GM19023 (cell line): ENCODE results near the gene GTPBP4.

Source experiments
- ATAC-seq: cut with Tn5 transposase; IDR thresholded peaks from one replicate; pipeline ENCODE4 v1.9.1; 2021; ENCODE audit warnings: mild to moderate bottlenecking, moderate library complexity; ENCODE audit not compliant: unreplicated experiment

GTPBP4 gene

DNA sequence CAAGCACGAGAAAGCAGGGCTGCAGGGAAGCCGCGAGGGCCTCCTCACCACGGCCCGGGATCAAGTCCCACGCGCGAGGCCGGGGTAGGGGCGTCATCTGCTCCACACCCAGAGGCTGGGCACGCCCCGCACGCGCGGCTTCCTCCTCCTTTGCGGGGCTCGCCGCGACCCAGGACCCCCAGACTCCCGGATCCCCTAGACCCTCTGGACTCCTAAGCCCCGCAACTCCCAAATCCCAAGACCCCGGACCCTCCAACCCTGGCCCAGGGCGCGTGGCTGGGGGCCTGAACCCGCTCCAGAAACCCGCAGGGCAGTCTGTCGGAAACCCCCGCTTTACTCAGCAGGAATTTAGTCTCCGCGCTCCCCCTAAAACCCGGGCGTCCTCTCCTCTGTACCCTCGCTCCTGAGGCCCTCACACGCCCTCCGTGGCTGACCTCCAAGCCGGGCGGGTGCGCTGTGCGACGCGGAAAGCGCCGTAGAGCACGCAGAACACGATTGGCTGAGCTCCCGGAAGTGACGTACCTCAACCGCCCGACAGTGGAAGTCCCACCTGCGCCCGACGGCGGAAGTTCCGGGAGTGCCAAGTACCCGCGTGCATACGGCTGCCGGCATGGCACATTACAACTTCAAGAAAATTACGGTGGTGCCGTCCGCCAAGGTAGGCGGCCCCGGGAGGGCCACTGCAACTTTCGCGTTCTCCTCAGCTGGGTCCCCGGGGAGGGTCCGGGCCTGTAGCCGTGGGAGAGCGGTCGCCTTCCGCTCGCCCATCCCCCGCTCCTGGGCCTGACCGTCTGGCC, at the start of gene GTPBP4:
TSS of gene GTPBP4 (plus strand) at position 565 of the 797 bp plus-strand sequence. CDS start at position 611, 46 bp downstream.
- peak; percentile 96 for ATAC-seq

DNA sequence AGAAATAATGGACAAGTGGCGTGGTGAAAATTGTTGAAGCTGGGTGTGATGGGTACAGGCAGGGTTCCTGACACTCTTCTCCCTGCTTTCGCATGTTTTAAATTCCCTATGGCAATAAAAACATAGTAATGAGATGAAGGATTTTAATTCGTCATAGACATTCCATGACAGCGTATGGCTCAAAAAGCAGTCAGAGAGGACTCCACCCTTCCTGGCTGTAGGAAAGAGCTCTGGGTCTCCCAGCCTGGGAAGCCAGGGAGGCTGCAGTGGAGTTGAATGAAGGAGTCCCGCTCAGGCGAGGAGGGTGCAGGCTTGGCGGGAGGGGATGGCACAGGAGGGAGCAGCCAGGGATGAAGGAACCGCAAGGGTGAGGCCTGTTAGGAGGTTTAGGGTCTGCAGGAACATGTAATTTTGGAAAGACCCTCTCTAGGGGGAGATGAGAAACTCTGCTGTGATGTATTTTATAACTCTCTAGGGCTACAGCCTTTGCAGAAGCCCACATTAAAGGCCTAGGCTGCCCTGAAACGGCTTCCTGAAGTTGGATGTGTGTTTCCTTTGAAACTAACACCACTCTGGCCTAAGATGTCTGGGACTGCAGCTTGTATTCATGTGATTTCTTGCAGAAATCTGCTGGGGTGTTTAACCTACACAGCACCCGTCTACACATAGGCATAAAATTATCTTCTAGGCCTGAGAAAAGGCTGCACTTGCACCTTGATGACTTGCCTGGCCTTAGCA, 49.1 kb upstream of the GTPBP4 start:
- ATAC-seq, result no peak

DNA sequence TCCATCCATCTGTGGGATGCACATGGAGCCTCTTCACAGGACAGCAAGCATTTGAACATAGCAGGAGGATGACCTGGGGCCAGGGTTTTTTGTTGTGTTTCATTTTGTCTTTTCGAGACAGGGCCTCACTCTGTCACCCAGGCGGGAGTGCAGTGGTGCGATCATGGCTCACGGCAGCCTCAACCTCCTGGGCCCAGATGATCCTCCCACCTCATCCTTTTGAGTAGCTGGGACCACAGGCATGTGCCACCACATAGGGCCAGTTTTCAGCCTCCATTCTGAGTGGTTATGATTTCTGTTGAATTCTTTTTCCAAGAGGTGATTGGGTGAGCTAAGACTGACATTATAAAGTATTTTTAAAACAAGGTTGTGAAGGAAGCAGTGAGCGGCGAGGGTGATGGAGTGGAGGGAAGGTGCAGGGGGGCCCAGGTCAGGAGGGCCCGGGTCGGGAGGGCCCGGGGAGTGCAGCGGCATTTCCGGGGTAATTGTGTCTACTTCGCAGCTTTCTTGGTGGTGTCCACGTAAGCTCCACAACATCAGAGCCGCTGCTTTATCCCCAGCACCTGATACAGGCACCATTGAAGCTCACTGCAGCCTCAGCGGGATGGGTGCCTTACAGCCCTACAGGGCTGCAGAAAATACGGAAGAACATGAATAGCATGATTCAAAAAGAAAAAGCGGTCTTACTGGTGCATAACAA, 44.8 kb upstream of the GTPBP4 start:
- ATAC-seq, result peak; percentile 51

DNA sequence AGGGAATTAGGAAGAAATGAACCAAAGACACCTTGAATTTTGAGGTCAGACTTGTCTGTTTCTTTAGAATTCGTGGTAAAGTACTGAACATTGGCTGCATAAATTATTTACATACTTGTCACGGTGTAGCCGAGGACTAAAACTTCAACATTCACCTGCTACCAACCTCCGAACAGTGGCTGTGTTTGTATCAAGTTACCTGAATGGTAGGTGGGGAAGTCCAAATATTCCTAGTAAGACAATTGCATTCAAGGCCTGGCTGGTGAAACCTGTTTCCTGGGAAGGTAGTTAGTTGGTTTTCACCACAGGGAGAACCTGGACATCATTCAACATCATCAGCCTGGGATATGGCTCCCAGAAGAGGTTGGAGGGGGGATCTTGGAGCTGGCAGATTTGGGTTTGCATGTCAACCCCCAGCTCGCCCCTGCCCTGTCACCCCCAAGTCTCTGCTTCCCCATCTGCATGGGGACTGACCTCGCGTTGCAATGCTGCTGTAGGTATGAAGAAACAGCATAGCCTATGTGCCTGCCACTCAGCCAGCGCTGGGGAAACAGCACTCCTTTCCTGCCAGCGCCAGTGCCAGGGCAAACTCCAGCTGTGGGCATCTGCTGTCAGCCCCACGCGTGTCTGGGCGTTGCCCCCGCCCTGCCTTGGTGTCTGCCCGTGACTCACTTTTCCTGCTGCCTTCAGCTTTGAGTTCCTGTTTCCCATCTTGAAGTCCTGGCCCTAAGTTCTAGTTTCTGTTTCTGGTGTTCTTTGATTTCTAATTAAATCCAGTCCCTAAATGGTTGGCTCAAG, 44.0 kb upstream of the GTPBP4 start:
- peak; percentile 43 for ATAC-seq

DNA sequence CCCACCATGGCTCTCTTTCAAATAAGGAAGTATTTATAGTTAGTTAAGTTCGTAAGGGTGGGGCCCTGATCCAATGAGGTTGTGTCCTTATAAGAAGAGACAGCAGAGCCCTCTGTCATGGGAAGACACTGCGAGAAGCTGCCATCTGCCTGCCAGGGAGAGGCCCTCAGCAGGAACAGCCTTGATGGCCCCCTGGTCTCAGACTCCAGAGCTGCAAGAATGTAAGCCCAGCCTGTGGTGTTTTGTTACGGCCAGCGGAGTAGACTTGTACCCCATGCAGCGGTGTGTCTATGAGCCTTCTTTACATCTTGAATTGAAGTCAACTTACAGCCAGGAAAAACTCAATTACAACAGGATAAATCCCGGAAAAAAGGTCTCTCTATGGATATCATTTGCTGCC, 42.5 kb upstream of the GTPBP4 start:
- no peak for ATAC-seq

DNA sequence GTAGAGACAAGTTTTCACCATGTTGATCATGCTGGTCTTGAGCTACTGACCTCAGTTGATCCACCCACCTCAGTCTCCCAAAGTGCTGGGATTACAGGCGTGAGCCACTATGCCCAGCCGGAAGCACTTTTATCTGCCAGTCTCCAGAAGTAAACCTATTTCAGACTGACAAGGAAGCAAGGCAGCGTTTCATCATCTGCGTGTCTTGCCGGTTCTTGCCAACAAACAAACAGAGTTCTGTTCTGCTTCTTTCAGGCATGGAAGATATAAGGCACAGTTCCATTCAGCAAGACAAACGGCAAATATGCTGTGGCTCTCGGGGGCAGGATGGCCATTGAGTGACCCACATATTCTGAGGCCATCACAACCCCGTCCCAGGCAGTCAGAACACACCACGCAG, 41.2 kb upstream of the GTPBP4 start:
- no peak for ATAC-seq

DNA sequence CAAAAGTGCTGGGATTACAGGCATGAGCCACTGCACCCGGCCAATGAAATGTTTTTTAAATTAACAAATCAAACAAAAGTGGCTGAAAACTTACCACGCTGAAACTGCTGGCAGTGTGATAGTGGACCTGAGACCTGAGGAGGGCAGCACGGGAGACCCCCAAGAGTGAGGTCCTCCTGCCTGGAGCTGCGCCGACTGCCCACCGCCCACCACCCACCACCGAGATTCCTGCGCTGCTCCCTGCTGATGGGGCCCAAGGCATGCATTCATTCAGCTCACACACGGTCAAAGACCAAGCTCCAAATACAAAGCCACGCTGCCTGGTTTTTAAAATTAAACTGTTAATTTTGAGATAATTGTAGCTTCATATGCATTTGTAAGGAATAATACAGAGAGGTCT, 40.4 kb upstream of the GTPBP4 start:
- no peak for ATAC-seq

DNA sequence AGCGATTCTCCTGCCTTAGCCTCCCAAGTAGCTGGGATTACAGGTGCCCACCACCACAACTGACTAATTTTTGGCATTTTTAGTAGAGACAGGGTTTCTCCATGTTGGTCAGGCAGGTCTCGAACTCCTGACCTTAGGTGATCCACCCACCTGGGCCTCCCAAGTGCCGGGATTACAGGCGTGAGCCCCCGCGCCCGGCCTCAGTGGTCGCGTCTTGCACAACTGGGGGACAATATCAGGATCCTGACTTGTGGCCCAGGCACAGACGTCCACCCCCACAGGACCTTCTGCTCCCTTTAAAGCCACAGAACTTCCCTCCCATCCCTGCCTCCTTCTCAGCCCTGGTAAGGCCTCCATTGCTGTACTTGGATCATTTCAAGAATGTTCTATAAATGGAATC, 39.9 kb upstream of the GTPBP4 start:
- no peak for ATAC-seq

DNA sequence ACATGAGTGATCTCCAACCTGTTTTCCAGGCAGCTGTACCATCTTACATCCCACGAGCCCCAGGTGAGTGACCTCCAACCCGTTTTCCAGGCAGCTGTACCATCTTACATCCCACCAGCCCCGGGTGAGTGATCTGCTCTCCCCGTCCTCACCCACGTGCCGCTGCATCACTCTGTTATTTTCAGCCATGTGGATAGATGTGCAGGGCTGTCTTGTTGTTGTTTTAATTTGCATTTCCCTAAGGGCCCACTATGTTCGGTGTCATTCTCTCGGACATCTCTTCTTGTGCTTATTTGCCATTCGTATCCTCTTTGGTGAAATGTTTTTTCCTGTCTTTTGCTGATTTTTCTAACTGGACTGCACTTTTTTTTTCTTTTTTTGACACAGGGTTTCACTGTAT, 38.8 kb upstream of the GTPBP4 start:
- no peak for ATAC-seq

DNA sequence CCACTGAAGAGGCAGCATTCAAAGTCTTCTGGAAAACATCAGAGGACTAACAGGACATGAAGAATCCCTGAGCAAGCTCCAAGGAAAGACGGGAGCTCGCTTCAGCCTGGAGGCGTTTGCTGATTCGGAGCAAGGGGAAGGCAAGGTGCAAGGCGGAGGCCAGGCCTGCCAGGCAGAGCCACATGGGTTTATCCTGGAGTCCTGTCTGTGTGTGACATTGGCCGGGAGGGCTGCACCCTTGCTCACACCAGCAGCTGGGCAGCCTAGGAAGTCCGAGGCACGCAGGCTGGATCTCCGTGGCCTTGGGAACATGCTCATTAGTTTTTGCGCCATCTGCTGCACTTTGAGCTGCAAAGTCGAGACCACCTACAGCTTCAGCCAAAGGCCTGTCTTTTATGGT, 34.4 kb upstream of the GTPBP4 start:
- no peak for ATAC-seq

DNA sequence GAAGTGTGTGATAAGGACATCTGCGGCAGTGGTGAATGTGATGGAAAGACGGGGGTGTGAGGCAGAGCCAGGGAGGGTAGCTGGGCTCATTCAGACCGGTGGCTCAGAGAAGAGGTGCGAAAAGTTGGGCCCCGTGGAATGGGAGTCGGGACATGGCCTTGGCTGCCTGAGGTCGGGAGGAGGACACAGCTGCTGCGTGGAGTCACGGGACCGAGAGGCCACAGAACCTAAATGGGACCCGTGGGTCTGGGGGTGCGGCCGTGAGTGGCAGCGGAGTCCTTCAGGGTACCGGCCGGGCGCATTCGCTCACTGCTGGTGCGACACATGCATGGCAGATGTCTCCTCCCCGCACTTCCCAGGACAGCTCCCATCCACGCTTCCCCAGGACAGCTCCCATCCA, 33.8 kb upstream of the GTPBP4 start:
- ATAC-seq, result no peak

DNA sequence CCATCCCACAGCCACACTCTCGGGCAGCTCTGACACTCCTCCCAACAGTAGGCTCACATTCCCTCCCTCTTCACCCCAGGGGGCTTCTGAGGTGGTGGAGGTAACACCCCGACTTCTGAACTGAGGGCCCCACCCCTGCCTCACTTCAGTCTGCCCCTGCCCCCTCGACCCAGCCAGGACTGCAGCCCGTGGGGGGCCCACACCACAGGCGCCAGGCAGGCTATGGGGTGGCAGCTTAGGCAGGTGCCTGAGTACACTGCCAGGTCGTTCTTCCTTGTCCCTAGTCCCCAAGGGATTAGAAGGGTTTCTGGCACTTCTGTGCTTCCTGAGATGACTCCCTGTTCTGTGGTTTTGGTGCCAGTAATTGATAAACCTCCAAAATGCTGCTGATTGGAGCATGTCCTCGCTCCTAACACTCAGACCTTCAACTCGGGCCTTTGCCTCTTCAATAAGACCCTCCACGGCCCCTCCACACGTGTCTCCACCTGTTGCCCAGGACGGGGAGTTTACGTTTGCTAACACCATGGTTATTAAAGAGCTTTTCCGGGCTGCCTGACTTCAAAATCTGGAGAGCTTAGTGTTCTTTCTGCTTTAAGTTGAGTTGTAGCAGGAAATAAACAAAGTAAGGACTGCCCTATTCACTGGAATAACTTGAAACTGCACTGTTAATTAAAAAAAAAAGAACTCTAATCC, 33.0 kb upstream of the GTPBP4 start:
- no peak for ATAC-seq

DNA sequence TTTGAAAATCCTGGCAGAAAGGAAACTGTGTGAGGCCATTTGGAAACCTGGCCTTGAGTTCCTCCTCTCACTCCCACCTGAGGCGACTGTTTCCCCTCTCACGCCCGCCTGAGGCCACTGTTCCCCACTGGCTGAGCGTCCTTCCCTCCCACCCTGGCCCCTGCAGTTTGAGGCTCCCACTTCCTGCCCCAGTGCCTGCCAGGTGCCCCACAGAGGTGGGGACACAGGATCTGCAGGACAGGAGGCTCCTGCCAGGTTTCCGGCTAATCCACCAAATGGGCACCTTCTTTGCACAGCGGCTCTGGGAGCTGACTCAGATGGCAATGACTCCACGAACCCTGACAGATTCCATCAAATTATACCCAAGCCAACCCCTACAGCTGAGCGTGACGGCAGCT, 32.4 kb upstream of the GTPBP4 start:
- no peak for ATAC-seq

DNA sequence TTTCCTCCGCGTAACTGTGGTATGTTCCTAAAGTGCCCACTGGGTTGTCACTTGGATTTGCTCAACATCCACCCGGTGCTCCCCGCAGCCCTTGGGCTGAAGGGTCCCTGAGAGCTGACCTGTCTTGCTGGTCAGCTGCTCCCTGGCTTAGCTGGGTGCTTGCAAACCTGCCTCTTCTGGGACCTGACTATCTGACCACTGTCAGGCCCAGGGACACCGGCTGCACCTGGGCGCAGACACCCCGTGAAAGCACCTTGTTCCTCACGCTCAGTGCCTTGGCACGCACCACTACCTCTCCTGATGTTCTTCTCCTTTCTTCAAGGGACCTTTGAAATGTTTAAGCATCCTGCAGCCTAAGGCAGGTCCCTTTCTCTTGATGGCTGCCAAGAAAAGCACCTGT, 30.1 kb upstream of the GTPBP4 start:
- no peak for ATAC-seq

DNA sequence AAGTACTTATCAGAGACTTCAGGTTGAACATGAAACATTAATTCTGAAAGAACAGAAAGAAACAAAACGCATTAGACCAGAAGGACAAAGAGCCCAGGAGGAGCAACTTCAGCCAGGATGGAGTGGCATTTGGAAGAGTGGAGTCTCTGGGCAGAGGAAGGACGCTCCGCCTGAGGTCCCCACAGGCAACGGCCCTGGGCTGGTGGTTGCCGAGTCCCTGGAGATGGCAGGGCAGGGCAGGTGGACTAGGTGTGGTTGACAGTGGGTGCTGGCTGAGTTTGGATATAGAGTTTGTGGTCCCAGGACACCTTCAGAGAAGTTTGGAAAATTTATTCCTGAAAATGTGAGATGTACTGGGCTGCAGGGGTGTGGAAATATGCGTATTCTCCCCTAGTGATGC, 29.4 kb upstream of the GTPBP4 start:
- no peak for ATAC-seq

DNA sequence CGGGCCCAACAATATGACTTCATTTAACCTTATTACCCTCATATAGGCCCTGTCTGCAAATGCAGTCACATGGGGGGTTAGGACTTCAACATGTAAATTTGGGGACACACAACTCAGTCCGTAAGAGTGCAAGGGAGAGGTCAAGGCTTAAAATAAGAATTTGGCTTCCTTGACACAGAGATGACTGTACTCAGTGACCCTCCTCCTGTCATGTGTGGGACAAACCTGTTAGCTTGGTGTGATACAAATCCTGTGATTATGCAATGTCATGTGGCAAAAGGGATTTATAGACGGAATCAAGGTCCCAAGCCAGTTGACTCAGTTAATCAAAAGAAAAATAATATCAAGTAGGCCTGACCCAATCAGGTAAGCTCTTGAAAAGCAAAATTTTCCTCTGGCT, 25.9 kb upstream of the GTPBP4 start:
- no peak for ATAC-seq

DNA sequence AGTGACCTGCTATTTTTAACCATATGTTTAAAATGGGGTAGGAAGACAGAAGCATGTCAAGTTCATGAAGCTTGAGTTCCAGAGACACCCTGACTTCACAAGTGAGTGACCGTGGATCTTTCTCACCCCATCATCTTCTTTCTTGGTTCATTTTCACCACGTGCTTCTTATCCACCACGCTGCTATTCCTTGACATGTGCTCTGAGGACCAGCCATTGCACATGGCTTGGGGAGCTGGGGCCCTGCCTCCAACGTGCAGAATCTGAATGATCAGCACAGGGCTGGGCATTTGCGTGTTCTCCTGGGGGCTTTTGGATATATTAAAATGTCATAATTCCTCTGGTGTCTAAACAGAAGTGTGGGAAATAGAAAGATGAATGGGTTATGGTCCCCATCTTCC, 25.0 kb upstream of the GTPBP4 start:
- ATAC-seq, result no peak

DNA sequence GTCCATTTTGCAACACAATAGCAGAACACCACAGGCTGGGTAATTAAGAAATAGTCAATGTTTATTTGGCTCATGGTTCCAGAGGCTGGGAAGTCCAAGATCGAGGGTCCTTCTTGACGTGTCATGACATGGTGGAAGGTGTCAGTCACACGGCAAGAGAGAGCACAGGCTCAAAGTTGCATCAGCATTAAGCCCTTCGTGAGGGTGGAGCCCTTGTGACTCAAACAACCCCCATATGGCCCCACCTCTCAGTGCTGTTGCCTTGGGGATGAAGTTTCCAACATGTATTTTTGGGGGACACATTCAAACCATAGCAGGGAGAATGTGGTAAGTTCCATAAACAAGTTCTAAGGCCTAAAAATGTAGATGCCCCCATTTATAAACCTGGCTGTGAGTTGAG, 24.6 kb upstream of the GTPBP4 start:
- no peak for ATAC-seq

DNA sequence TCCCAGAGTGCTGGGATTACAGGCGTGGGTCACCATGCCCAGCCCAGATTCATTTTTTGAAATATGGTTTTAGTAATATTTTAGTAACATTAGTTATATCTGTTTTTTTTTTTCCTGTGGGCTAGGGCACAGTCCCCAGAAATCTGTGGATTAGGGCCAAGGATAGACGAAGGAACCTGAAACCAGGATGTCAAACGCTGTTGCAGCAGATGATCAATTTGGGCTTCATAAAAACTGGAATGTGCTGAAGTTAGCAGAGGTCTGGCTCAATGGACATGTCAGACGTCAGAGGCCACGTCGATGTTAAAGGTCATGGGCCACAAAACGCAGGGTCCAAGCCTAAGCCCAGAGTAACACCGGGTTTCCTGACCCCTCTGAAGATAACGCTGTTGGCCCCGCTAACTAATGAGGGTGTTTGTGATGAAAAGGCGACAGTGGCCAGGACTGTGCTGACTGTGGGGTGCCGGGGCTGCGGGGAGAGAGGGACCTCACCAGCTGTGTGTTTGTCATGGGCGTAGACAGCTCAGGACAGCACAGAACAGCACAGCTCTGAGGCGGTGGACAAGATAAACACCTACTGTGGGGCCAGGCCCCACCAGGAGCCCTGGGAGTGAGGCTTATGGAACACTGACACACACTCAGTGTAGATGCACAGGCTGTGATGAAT, 23.8 kb upstream of the GTPBP4 start:
- no peak for ATAC-seq

DNA sequence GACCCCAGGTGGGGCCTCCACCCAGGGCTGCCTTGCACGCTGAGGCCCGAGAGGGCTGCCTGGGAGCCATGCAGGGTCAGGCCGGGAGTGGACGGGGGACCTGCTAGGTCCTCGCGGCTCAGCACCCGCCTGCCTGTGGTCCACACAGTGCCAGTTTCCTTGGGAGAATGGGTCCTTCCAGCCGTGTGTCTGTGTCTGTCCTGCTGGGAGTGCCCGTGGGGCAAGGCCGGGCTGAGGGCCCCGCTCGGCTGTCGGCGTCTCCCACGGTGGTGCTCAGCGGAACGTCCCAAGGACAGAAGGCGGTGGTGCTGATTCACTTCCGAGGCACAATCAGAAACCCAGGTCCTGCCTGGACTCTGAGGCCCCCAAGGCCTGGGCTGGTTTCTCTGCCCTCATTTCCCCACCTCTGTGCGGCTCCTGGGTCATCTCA, 23.2 kb upstream of the GTPBP4 start:
- ATAC-seq, result no peak
